ENCODE measurements around the gene SFXN1.
"Not testable (repeated sequence)": the region's sequence is repeated elsewhere in the genome, so short reads cannot be mapped to it uniquely, and the experiment has no call there.

Gene SFXN1, protein sequence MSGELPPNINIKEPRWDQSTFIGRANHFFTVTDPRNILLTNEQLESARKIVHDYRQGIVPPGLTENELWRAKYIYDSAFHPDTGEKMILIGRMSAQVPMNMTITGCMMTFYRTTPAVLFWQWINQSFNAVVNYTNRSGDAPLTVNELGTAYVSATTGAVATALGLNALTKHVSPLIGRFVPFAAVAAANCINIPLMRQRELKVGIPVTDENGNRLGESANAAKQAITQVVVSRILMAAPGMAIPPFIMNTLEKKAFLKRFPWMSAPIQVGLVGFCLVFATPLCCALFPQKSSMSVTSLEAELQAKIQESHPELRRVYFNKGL

DNA sequence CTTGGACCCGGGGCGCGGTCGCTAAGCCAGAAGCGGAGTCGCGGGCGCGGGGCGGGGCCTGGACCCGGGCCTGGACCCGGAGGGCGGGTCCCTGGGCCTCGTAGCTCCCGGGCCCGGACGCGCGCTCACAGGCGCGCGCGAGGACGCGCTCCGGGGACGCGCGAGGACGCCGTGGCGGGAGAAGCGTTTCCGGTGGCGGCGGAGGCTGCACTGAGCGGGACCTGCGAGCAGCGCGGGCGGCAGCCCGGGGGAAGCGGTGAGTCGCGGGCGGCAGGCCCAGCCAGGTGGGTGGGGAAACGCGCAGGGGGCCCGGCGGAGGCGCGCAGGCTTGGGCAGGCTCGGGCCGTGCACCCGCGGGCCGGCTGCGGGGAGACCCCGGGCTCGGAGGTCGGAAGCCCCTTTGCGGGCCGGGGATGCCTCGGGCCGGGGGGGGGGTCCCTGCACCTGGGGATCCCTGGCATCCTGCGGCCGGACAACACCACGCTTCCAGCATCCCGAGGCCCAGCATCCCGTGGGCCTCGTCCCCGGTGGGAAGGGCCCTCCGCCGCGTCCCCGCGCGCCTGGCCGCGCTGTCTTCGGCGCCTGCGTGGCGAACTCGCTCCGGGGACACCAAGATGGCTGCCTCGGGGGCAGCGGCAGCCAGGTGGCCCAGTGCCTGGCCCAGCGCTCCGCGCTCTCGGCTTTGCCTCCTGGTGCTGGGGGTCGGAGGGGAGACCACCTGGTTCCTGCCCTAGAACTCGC, at the start of gene SFXN1:
TSS of gene SFXN1 (plus strand) at position 177 of the 741 bp plus-strand sequence. CDS start 13,544 bp downstream, outside the sequence.
- peak; percentile 17 for DNase-seq

DNA sequence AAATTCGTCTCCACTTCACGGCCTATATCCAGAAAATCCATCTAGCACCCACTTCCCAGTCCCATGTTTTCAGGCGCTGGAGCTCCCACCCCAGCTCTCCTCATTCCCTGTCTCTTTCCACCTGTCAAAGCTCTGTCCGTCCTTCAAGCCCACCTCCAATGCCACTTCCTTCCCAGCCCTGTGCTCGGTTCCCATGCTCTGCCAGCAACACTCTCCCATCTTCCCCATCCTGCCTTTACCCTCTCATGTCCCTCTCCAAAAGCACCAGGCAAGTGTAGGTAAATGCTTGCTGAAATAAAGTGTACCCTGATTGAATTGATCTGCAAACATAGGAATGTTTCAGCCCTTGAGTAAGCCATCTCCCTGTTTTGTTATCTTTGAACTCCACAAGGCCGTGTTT, 43.6 kb upstream of the SFXN1 start:
- DNase-seq, result no peak

DNA sequence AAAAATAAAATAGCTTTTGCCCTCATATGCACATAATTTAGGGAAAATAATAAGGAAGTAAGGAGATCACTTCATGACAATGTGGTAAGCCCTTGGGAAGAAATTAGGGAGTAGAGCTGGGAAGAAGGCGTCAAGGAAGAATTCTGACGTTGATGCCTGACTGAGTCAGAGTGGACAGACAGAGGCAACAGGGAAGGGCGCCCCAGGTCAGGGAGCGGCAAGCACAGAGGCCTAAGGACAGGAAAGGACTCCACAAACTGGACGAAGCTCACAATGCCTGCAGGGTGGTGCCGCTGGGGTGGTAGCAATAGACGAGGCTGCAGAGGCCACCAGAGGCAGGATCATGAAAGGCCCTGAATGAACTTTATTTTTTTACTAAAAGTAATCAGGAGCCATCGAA, 42.0 kb upstream of the SFXN1 start:
- no peak for DNase-seq

DNA sequence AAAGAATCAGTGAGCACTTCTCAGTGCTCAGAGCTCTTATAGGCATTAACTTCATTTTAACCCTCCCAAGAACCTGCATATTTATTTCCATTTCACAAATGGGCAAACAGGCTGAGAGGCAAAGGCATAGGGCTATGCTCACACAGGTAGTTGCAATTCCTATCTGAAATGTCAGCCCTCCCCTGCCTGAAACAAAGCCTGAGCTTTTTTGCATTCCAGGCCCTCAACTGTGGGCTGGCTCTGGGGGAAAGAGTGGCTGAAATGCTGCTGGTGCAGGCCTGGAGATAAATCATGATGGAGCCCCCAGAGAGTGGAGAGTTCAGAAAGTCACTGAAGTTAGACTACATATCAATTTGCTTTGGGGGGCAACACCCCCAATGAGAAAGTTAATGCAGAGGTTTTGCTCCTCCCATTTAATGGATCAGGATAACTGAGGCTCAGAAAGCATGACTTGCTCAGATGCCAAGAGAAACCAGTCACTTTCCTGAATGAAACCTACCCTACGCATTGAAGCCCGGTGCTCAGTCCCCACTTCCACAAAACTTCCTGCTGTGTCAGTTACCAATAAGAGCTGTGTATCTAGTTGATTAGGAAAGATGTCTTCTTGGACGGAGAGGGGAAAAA, 40.0 kb upstream of the SFXN1 start:
- no peak for DNase-seq

DNA sequence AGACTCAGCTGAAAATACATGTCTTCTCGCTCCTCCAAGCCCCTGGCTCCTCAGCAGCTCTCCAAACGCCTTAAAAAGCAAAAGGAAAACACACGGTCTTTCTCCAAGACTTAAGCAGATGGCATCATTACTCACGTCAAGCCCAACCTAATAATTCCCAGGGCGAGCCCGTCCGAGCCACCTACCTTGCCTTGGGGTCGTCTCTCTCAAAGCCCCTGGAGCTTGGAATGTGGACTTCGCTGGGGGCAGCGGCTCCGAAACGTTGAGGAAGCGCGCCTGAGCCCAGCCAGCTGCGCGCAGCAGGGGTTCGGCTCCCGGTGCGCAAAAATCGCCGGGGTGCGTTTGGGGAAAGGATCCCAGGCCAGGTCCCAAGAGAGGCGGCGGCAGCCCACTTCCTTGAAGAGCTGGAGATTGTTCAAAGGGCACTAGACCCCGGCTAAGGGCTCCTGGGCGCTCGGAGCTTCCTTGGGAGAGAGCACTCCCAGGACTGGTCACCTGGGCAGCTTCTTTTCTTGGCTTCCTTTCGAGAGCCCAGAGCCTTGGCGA, 34.8 kb upstream of the SFXN1 start:
- DNase-seq, result no peak

DNA sequence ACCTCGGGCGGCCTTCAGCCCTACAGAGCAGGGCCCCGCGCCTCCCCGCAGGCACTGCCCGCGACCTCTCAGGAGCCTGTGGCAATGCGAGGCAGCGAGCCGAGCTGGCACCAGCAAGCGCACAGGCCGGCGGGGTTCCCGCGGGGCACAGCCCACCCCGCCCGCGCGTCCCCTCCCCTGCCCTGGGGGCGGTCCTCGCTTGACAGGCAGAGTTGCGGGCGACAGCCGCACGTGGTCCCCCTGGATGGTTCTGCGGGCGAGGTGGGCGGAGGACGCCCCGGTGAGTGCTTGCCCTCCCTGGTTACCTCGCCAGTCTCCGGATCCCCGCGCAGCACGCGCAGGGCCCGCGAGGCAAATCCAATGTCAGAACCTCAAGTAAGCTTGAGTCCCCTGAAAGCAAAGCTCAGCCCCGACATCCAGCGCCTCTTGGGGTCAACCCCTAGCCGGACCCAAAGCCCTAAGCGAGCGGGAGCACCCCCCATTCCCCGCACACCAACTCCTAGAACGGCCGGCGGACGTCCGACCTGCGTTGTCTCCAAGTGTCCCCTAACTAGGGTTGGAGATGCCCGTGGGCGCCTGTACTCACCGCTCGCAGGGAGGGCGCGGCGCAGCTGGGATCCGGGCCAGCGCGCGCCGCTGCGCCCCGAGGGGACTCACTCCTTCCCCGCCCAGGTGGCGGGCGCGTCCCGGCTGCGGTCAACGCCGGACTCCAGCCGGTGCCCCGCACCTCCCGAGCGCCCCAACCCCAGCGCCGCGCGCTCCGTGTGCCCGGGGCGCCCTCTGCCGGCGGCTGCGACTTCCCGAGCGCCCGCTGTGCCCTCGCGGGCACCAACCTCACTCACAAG, 34.1 kb upstream of the SFXN1 start, which contains the start of gene DRD1:
TSS of gene DRD1 (minus strand) at position 123 of the 845 bp plus-strand sequence. CDS start 1,083 bp downstream, outside the sequence.
- DNase-seq, result peak; percentile 15

DNA sequence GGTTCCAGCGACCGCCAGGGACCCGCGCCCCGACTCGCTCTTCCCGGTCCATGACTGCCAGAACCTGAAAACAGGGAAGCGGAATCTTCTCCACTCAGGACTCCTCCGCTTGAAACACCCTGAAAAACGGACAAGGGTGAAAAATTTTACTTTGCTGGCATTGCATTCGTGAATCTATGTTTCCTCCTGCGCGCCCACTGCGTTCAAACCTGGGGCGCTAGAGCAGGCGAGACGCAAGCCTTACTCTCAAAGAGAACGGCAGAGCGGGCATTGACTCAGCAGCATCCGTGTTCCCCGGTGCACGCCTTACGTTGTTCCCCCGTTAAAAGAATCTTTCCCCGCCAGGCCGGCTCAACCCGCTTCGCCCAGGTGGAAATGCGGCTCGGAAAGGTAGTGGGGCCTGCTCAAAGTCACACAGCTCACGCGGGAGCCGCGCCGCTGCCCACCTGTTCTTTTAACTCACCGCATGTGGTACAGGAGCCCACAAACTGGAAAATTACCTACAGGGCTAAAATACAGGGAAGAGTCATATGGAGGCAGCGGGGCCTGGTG, 33.4 kb upstream of the SFXN1 start:
- DNase-seq, result no peak

DNA sequence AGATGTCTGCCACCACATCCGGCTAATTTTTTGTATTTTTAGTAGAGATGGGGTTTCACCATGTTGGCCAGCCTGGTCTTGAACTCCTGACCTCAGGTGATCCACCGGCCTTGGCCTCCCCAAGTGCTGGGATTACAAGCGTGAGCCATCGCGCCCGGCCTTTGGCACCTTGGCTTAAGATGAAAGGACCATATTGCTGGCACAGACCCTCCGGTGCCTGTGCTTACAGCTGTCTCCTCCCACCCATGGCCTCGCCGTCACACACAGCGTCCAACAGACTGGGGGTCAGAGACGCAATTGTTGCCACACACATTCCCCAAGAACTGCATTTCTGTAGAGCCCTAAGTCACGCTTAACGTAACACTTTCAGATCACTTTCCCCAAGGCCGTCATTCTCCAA, 32.0 kb upstream of the SFXN1 start:
- DNase-seq, result not testable (repeated sequence)

DNA sequence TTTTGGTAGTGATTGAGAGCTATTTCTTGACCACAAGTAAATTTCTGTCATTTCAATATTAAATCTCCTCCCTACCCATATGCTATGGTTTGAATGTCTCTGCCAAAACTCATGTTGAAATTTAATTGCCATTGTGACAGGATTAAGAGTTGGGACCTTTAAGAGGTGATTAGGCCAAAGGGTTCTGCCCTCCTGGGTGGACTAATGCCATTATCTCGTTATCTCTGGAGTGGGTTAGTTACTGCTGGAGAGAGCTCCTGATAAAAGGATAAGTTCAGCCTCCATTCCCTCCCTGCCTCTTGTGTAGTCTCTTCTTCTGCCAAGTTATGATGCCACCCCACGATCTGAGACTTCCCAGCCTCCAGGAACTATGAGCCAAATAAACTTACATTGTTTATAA, 30.8 kb upstream of the SFXN1 start:
- no peak for DNase-seq

DNA sequence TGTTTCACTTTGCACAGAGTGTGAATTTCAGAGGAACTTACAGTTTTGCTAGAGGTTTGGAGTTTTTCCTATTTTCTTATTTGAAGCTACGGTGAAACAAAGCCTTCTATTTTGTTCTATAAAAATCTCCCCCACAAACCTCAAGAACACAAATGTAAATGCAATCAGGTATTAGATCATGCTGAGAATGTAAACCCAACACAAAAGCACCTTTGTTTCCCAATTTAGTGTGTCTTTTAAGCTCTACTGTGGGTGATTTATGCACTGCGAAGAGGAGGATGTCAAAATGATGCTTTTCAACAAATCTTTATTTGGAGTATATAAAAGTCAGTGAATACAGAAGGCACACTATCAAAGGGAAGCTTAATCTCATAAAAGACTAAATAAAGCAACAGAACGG, 30.1 kb upstream of the SFXN1 start:
- DNase-seq, result no peak

DNA sequence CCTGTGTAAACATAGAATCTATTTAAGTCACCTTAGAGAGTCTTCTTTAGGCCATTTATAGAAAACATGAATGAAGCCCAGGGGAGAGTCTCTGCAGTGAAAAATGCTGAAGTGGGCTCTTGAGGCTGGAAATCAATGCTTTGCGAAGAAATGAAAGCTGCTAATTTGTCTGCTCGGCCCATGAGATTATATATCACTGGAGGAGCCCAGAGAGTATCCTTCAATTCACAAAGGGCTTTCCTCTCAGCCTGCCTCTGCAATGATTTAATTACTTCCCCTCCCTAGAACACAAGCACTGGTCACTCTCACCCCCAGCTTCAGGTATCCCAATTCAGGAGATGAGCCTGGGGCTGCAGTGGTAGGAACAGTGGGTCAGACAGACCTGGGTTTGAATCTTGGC, 26.2 kb upstream of the SFXN1 start:
- DNase-seq, result peak; percentile 57

DNA sequence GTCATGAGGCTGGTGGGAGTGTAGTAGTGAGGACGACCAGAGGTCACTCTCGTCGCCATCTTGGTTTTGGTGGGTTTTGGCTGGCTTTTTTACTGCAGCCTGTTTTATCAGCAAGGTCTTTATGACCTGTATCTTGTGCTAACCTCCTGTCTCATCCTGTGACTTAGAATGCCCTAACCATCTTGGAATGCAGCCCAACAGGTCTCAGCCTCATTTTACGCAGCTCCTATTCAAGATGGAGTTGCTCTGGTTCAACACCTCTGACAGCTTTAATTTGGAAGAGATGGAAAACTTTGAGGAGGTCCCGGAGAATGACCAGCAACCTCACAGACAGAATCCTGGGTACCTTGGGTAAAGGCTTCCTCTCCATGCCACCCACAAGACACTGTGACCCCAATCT, 24.0 kb upstream of the SFXN1 start:
- not testable (repeated sequence) for DNase-seq

DNA sequence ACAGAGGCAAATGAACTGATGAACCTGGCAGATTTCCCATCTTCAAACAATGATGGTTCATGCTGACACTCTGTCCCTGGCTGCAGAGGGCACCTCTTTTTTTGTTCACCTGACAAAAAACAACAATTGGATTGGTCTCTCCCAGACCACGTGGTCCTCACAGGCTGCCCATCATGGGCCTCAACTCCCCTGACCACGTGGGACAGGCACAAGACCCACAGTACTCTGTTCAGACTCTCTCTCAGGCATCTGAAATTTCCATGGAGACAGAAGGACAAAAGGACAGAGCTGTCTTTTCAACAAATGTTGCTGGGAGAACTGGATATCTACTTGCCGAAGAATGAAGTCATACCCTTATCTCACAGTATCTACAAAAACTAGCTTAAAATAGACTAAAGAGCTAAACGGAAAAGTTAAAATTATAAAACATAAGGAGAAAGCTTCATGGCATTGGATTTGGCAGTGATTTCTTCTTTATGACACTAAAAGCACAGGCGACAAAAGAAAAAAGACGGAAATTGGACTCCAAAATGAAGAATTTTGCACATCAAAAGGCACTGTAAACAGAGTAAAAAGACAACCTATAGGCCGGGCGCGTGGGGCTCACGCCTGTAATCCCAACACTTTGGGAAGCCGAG, 22.1 kb upstream of the SFXN1 start:
- DNase-seq, result no peak

DNA sequence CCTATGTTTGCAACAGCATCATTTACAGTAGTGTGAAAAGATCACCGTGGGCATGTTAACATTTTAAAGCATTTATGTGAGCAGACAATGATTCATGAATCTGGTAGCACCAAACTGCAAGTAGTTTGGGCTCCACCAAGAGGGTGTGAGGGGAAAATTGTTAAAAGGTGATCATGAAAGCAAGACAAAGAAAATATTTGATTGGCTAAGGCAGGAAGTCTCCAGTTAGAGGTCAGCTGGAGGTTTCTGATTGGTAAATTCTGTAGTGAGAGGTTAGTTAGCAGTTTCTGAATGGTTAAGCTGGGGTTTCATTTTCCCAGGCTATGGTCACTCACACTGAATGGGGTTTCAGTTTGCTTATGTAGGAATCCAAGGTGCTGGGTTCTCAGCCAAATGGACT, 20.9 kb upstream of the SFXN1 start:
- no peak for DNase-seq

DNA sequence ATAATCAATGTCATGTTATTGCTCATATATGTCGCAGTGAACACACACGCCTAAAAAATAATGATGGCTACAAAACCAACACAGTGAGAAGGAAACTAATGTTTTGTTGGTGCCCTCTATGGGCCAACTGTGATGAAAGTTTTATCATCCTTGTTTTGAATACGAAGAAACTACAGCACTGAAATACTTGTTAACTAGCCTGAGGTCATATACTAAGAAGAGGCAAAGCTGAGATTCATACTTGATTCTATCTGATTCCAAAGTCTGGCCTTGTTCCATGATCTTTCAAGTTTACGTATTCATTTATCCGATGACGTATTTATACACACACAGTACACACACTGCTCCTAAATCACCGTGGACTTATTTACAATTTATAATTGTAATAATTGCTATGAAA, 18.2 kb upstream of the SFXN1 start:
- DNase-seq, result no peak

DNA sequence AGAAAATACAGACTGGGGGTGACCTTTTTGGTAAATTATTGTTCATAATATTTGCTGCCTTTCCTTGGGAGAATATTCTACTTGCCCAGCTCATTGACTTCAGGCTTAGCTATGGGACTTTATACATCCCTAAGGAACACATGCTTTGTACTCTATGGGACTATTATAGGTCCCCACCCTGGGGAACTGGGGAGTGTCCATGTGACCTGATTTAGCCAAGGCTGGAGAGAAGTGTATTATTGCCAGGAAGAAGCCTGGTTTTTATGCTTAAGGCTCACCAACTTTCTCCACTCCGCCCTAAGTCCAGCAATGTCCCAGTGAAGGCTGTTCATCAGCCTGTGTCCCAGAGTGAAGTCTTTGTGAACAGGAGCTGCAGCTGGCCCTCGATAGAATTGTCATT, 17.8 kb upstream of the SFXN1 start:
- no peak for DNase-seq

DNA sequence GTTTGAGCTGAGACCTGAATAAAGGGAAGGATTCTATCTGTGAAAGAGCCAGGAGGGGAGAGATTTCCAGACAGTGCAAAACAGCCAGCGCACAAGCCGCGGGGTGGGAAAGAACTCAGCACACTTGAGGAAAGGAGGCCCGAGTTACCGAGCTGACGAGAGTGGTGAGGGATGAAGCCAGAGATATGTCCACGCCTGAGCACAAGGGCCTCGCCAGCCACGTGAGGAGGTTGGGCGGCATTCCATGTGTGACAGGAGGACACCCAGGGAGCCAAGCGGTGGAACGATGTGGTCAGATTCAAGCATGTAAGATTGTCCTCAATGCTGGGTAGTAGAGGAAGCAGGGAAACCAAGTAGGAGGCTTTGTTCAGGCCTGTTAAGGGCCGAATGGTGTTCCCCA, 17.0 kb upstream of the SFXN1 start:
- no peak for DNase-seq

DNA sequence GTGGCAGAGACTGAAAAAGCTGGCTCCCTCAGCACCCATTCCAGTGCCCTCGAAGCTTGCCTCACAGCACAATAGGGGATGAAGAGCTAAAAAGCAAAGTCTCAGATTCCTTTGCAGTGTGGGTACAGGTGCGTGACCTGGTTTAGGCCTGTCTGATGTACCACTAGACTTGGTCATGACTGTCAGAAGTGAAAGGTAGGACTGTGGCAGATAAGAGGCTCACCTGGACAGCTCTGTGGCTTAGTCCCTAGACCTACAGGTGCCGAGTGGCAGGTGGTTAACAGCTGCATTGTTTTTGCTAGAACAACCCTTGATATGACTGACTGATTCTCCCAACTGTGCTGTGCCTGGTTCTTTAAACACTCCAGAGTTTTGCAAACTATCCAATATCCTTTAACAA, 14.7 kb upstream of the SFXN1 start:
- DNase-seq, result peak; percentile 74

DNA sequence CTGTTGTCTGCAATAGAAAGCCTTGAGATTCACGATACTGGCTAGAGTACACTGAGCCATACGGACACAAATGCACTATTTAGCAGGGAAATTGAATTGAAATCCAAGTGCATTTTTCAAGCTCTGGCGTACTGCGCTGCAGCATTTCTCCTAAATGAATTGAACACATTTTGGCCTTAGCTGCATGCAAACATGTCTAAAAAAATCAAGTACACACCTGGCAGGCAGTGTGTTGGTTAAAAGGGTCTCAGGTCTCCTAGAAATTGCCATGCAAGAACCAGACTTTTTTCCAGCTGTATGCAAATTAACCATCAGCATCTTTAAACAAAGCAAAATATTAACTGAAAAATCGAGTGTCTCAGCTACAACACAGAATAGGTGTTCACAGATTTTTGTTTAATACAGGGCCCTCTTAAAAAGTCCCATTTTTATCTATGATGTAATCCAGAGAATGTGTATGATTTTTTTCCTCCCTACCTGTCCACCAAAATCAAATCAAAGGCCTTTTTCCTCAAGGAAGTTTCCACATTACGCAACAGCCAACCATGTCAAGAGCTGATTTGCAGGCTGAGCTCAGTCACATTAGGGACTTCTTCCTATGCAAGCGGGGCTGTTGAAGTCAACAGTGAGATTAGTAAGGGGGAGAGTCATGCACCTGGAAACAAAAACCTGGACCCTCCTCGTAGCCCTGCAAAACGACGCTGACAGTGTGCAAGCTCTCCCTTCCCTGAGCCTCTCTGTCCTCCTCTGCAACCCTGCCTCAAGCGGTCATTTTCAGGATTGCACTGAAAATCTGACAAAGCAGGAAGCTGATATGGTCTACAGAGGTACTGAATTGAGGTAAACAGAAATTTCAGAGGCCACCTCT, 14.1 kb upstream of the SFXN1 start:
- DNase-seq, result peak; percentile 73

DNA sequence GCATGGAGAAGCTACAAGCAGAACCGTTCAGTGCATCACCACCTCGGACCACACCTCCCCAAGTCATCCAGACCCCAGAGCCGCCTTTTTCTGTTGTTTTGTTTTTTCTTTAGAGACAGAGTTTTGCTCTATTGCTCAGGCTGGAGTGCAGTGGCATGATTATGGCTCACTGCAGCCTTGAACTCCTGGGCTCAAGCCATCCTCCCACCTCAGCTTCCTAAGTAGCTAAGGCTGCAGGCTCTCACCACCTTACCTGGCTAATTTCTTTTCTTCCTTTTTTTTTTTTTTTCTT, 13.5 kb upstream of the SFXN1 start:
- DNase-seq, result no peak

DNA sequence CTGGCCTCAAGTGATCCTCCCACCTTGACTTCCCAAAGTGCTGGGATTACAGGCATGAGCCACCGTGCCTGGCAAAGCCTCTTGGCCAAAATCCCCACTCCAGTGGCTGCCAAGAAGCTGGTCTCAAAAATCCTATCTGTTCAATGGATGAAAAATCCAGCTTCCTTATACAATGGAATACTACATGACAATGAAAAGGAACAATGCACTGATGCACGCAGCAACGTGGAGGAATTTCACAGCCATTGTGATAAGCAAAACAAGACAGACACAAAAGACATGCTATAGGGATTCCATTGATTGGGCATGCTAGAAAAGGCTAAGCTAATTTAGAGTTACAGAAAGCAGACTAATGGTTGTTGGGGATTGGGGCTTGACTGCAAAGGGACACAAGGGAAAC, 13.1 kb upstream of the SFXN1 start:
- DNase-seq, result no peak
